ENCODE results near the gene CEP192. TPM values are rescaled to one million over a fixed set of nuclear protein-coding genes. Genes with fewer than 3 reads are reported as not detected.

Gene CEP192
- total RNA-seq, 1 donor from 2014 or later: 58.7 TPM

- Histone ChIP-seq H3K4me2 (peak overlapping the region; percentile 90), H3F3A (ENCODE audit: low read depth) (peaks cover 32% of the 10 kb centered on the region), H3K4me3 (peak overlapping the region; percentile 72), H3K27ac (no peak overlapping the region), H3K9ac (no peak overlapping the region), H4K20me1 (ENCODE audit: low read depth) (peaks cover 45% of the 10 kb centered on the region), H3K9me3 (ENCODE audit: low read depth) (no peaks in the 10 kb centered on the region), H2AFZ (replicated peaks) (no peak overlapping the region), H3K36me3 (no peaks in the 10 kb centered on the region), H3K27me3 (no peaks in the 10 kb centered on the region), H3K4me1 (peaks cover 29% of the 10 kb centered on the region), H3K79me2 (ENCODE audit: low read depth) (peaks cover 70% of the 10 kb centered on the region)
- peaks cover 2% of the 10 kb centered on the region for H3K27me3 Mint-ChIP-seq (ENCODE audit: insufficient read depth, low read depth)
- H3K4me1 Mint-ChIP-seq: peaks cover 25% of the 10 kb centered on the region
- no peaks in the 10 kb centered on the region for H3K9me3 Mint-ChIP-seq
- DNase-seq (ENCODE audit: low spot score): peak; percentile 6
- TF ChIP-seq CTCF (IDR thresholded peaks at IDR 0.05) (no peak), EZH2phosphoT487 (IDR thresholded peaks at IDR 0.05) (no peak), EZH2 (IDR thresholded peaks at IDR 0.05) (no peak)
- H3K27ac Mint-ChIP-seq: no peak overlapping the region
- H3K4me3 Mint-ChIP-seq: no peak overlapping the region
- no peaks in the 10 kb centered on the region for H3K36me3 Mint-ChIP-seq
Observed at GRCh38 chr18:12993439-12993838, 2.3 kb downstream of the CEP192 start.

- Mint-ChIP-seq H3K27me3 (ENCODE audit: insufficient read depth, low read depth) (peaks cover 2% of the 10 kb centered on the region), H3K9me3 (no peaks in the 10 kb centered on the region), H3K36me3 (no peaks in the 10 kb centered on the region), H3K4me1 (peaks cover 14% of the 10 kb centered on the region), H3K27ac (no peak overlapping the region), H3K4me3 (no peak overlapping the region)
- H3F3A ChIP-seq (ENCODE audit: low read depth): peaks cover 13% of the 10 kb centered on the region
- peaks cover 18% of the 10 kb centered on the region for H3K4me1 ChIP-seq
- DNase-seq (ENCODE audit: low spot score): no peak
- no peak overlapping the region for H3K4me3 ChIP-seq
- H3K36me3 ChIP-seq: no peaks in the 10 kb centered on the region
- H4K20me1 ChIP-seq (ENCODE audit: low read depth): peaks cover 54% of the 10 kb centered on the region
- no peak overlapping the region for H2AFZ ChIP-seq (replicated peaks)
- peaks cover 89% of the 10 kb centered on the region for H3K79me2 ChIP-seq (ENCODE audit: low read depth)
- H3K27ac ChIP-seq: no peak overlapping the region
- H3K9me3 ChIP-seq (ENCODE audit: low read depth): no peaks in the 10 kb centered on the region
- TF ChIP-seq EZH2 (IDR thresholded peaks at IDR 0.05) (no peak), EZH2phosphoT487 (IDR thresholded peaks at IDR 0.05) (no peak), CTCF (IDR thresholded peaks at IDR 0.05) (no peak)
- no peak overlapping the region for H3K4me2 ChIP-seq
- H3K9ac ChIP-seq: no peak overlapping the region
- H3K27me3 ChIP-seq: no peaks in the 10 kb centered on the region
Observed at GRCh38 chr18:12995424-12995823, 4.3 kb downstream of the CEP192 start.

GRCh38 chr18:12995952-12996477, 4.9 kb downstream of the CEP192 start:
- Histone ChIP-seq H3K4me3 (no peak overlapping the region), H3K9me3 (ENCODE audit: low read depth) (no peaks in the 10 kb centered on the region), H3K4me1 (peaks cover 18% of the 10 kb centered on the region), H3K4me2 (no peak overlapping the region), H2AFZ (replicated peaks) (no peak overlapping the region), H3F3A (ENCODE audit: low read depth) (peaks cover 8% of the 10 kb centered on the region), H3K79me2 (ENCODE audit: low read depth) (peaks cover 94% of the 10 kb centered on the region), H3K27ac (no peak overlapping the region), H4K20me1 (ENCODE audit: low read depth) (peaks cover 54% of the 10 kb centered on the region), H3K27me3 (no peaks in the 10 kb centered on the region), H3K9ac (no peak overlapping the region), H3K36me3 (no peaks in the 10 kb centered on the region)
- Mint-ChIP-seq H3K4me1 (peaks cover 11% of the 10 kb centered on the region), H3K9me3 (no peaks in the 10 kb centered on the region), H3K36me3 (no peaks in the 10 kb centered on the region), H3K27me3 (ENCODE audit: insufficient read depth, low read depth) (peaks cover 2% of the 10 kb centered on the region), H3K27ac (no peak overlapping the region), H3K4me3 (no peak overlapping the region)
- DNase-seq (ENCODE audit: low spot score): no peak
- no peak for TF ChIP-seq EZH2phosphoT487 (IDR thresholded peaks at IDR 0.05)
- no peak for TF ChIP-seq EZH2 (IDR thresholded peaks at IDR 0.05)
- no peak for TF ChIP-seq CTCF (IDR thresholded peaks at IDR 0.05)
